GM03348 (cell line): ENCODE measurements around the gene POU5F1.
A peak's percentile ranks its signal among the peaks of the same experiment; 100 is the strongest.
"Not testable (repeated sequence)": the region's sequence is repeated elsewhere in the genome, so short reads cannot be mapped to it uniquely, and the experiment has no call there.

Experiments
- DNase-seq: peaks from one replicate; pipeline ENCODE4 v3.0.0; 2012; ENCODE audit warnings: low spot score

Gene POU5F1

DNA sequence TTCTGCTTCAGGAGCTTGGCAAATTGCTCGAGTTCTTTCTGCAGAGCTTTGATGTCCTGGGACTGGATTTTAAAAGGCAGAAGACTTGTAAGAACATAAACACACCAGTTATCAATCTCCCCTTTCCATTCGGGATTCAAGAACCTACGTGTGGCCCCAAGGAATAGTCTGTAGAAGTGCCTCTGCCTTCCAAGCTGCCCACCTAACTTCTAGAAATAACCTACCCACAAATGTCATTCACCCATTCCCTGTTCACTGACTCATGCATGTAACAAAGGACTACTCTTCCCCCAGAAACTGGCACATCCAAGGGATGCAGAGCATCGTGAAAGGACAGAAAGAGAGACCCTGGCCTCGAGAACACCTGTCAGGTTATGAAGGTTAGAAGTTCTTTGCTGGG is 4.5 kb downstream of the POU5F1 start:
- DNase-seq = no peak

DNA sequence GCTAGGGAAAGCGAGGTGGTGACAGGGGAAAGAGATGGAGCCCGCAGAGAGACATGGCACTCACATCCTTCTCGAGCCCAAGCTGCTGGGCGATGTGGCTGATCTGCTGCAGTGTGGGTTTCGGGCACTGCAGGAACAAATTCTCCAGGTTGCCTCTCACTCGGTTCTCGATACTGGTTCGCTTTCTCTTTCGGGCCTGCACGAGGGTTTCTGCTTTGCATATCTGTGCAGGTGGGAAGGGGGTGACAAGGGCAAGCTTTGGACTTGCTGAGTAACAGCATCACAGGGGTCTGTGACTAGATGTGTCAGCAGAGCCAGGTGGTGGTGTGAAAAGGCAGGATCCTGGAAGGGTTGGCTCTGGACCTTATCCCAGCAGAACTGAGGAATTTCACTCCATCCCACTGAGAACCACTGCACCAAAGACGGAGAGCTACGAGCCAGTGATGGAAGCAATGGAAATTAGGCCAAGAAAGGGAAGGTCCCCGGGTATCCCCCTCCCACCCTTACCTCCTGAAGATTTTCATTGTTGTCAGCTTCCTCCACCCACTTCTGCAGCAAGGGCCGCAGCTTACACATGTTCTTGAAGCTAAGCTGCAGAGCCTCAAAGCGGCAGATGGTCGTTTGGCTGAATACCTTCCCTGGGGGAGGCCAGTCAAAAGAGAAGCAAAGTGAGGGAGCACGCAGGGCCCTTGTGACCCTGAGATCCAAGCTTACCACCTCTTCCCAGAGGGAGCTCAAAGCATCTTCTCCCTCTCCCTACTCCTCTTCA is 5.2 kb downstream of the POU5F1 start:
- not testable (repeated sequence) for DNase-seq

DNA sequence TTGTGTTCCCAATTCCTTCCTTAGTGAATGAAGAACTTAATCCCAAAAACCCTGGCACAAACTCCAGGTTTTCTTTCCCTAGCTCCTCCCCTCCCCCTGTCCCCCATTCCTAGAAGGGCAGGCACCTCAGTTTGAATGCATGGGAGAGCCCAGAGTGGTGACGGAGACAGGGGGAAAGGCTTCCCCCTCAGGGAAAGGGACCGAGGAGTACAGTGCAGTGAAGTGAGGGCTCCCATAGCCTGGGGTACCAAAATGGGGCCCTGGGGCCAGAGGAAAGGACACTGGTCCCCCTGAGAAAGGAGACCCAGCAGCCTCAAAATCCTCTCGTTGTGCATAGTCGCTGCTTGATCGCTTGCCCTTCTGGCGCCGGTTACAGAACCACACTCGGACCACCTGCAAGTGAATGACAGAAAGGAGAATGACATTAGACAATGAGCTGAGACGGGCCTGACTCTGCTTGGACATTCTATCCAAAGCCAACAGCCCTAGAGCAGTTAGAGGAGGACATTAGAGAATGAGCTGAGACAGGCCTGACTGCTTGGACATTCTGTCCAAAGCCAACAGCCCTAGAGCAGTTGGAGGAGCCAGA is 5.9 kb downstream of the POU5F1 start:
- not testable (repeated sequence) for DNase-seq

DNA sequence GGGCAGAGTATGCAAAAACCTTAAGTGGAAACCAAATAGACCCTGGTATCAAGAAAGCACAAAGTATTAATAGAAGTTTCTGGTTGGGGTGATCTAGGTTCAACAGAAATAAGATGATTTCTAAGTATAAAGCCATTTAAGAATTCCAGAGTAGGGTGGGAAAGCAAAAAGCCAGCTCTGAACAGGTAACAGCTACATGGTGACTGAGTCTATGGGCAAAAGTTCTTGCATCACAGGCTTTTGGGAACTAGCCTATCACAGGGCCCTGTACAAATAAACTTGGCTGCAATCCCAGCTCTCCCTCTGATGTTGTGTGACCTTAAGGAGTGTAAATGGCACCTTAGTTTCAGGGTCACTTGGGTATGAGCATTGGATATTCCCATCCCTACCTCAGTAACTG is 6.6 kb downstream of the POU5F1 start:
- DNase-seq = no peak

DNA sequence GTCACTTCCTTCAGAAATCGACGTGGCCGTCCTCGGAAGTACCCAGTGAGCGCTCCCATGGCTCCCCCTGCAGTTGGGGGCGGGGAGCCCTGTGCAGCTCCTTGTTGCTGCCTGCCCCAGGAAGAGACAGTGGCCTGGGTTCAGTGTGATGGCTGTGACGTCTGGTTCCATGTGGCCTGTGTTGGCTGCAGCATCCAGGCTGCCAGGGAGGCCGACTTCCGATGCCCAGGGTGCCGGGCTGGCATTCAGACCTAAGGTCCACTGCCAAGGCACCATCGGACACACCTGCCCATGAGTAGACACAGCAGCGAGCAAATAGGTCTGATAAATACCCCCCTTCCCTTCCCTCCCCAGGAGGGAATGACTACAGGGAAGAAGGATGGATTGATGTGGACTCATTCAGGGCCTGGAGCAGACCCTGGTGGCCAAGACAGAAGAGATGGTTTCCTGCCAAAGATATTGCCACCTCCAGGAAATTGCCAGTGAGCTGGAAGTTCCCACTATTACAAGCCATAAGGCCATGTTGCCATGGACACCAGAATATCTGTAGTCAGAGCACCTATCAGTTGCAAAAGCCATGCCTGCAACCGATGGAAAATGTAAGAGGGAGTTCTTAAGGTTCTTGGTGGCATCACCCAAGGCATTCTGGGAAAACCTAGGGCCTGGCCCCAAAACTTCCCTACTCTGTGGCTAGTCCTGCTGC is 7.9 kb downstream of the POU5F1 start:
- DNase-seq = no peak

DNA sequence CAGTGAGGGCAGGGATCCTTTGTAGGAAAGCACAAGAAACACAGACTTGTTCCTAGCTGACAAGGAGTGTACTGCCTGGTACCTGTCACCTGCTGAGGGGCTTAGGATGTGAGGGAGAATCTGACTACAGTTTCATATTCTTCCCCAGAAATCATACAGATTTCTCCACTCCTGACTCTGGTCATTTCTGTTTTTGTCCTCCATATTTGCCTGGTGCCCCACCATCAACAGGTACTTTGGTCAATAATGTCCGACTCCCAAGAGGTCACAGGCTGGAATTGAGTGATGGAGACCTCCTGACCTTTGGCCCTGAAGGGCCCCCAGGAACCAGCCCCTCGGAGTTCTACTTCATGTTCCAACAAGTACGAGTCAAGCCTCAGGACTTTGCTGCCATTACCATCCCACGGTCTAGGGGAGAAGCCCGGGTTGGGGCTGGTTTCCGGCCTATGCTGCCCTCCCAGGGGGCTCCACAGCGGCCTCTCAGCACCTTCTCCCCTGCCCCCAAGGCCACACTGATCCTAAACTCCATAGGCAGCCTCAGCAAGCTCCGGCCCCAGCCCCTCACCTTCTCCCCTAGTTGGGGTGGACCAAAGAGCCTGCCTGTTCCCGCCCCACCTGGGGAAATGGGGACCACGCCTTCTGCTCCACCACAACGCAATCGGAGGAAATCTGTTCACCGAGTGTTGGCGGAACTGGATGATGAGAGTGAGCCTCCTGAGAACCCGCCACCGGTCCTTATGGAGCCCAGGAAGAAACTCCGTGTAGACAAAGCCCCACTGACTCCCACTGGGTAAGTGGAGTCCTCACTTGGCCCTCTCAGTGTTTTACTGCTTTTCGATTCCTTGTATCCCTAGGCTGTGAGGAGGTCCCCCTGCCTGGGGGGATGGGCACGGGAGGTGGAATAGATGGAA is 9.0 kb downstream of the POU5F1 start:
- DNase-seq = no peak

DNA sequence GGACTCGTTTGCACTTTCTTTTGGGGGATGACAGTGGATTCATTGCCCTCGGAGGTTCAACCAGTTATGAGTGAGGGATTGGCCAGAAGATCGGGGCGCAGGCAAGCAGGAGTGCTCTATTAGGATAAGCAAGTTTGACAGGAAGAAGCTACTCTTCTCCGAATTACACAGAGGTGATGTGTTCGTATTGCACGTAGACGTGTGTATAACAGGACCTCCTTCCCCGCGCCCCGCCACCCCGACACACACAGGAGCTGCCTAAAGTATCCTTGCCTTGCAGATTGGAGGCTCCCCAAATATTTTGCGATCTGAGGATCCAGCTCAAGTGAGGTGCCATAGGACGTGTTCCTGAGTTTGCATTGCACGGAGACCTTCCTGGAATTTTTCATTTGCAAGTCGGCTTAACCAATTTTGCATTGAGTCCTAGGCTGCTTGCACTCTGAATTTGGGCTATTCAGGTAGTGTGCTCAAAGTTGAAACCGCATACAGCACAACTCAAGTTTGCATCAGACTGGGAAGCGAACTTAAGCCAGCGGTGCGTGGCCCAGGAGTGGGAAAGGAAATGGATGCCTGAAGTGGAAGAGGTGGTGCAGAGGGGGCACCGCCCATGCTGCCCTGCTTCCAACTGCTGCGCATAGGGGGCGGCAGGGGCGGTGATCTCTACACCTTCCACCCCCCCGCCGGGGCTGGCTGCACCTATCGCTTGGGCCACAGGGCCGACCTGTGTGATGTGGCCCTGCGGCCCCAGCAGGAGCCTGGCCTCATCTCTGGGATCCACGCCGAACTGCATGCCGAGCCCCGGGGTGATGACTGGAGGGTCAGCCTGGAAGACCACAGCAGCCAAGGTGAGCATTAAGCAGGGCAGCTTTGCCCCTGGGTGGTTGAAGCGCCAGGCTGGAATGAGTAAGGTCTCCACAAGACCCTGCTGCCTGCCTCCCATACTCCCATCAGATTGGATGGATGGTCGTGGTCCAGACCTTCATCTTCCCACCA is 11.3 kb downstream of the POU5F1 start:
- peak; percentile 41 for DNase-seq

DNA sequence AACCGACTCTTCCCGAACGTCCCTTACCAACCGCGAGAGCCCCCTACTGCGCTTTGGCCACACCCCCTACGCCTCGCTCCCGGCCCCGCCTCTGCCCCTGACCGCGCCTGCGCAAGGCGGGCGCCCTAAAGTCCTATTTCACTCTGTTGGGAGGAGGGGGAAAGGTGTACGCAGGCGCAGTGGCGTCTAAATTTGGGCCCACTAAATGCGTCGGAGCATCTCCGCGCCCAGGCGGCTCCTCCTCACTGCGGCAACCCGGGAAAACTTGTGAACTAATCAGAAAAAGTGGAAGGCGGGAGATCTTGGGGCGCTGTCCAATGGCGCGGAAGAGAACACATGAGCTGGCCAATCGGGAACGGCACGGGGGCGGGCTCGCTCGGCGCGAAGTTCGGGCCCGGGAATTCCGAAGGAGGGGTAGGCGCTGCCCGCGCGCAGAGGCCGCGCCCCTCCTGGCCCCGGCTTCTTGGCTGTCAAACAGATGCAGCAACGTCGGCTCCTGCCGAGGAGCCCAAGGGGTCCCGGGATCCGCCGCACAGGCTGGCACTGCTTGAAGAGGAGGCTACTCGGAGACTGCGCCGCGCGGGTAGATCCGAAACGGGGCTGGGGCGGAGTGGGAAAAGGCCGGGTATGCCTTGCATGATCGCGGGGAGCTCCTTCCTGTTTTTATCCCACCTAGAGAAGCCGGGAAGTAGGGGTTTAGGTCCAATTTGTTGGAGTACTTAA is 12.2 kb downstream of the POU5F1 start, which contains the start of gene TCF19:
Gene TCF19, plus strand, starts transcription at position 450 of the 723 bp plus-strand sequence. CDS start 881 bp downstream, outside the sequence.
- peak; percentile 100 for DNase-seq

DNA sequence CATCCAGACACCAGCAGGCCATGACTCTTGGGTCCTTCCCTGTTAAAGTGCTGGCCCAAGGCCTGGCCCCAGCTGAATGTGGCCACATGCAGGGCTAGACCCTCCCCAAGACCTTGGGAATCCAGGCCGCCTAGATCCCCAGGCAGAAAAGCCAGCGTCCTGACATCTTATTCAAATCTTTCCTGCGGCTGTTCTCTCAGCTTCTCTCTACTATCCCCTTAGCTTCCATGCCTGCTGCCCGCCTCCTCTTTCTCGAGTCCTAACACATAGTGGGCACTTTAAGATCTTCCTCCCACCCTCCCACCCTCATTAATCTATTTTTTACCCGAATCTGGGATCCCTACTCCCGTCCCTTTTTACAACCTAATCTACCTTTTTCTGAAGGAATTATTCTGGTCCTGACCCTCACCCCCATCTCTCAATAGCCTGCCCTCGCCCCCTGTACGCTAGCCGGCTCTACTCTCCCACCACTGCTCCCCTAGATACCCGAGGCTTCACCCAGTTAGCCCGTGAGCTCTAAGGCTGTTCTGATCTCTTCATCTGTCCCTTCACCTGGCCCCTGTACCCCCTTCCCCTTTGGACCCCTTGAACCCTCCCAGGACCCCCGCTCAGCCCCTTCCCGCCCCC is 12.9 kb downstream of the POU5F1 start, which contains the start of gene CCHCR1:
Gene CCHCR1, minus strand, starts transcription at position 290 of the 627 bp plus-strand sequence. Its CDS starts 202 bp downstream, at position 88.
- no peak for DNase-seq

DNA sequence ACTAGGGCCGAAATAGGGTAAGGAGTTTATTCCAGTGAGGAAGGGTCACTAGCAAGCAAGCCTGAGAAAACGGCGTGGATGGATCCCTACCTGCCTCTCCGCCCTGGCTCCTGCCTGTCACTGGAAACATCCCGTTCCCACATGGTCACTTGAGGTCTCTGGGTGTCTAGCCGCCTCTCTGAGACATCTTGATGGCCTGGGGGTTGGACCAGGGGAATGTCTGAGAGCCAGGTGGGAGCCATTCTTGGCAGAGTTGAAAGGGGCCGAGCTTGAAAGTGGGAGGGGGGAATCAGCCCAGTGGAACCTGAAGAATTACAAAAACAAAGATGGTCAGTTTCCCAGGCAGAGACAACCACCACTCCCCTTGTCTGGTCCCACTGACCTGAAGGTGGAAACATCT is 13.8 kb downstream of the POU5F1 start:
- DNase-seq = no peak

DNA sequence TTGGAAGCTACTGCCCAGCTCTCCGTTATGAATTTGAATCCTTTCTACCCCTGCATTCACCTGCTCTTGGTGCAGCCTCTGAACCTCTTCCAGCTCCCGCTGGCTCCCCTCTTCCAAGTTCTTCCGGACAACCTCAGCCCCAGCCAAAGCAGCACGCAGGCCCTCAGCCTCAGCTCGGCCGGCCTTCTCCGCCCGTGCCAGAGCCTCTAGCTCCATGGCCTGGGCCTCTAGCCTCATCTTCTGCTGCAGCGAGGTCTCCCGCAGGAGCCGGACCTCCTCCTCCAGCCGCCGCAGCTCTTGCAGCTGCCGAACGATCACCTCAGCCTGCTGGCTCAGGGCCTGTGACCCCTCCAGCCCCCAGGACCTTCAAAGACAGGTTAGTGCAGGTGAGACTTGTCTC is 16.0 kb downstream of the POU5F1 start:
- no peak for DNase-seq

DNA sequence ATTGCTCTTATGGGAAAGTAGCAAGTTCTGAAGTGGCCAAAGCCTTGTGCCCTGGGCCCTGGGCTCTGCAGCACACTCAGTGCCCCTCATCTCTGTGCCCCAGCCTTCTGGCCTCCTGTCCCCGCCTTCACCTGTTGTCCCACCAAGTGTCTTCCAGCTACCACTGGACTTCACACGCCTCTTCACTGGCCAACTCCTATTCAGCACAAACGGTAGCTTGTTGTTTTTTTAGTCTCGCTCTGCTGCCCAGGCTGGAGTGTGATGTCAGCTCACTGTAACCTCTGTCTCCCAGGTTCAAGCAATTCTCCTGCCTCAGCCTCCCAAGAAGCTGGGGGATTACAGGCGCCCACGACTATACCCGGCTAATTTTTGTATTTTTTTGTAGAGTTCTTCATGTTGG is 17.7 kb downstream of the POU5F1 start:
- DNase-seq = no peak

DNA sequence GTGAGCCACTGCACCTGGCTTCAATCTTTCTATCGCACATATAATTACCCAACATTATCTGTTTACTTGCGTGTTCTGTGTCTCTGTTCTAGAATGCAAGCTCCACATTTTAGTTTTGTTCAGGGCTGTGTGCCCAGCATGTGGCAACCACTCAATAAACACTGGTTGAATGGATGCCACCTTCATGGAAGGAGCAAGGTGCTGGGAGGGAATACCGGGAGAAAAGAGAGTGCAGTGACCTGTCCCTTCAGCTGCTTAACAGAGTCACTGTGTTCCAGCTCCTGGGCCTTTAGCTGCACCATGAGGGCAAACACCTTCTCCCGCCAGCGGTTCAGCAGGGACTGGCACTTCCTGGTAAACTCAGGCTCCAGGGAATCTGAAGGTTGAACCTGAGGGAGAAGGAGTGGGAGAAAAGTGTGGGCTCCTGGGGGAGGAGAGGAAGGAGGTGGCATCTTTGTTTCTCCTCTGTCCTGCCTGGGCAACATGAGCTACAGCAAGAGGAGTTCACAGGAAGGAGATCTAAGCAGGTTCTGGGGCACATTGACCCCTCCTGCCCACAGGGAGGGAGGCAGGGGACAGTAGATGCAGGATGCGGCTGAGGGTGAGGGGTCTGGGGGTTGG is 20.5 kb downstream of the POU5F1 start:
- DNase-seq = no peak

DNA sequence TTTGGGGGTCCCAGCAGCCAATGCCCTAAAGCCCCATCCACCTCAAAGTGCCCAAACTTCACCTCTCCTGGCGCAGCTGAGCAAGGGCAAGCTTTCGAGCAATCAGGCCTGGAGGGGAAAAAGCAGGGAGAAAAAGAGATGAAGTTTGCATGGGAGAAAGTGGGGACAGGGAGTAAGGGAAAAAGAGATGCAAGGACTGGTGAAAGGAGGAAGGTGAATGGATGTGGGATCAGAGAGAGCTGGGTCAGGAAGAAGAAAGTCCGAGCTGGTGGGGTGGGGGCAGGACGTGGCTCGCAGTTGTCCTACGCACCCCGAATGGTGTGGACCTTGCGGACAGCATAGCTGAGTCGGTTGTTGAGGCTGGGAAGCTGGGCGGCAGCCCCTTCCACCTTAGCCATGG is 25.1 kb downstream of the POU5F1 start:
- DNase-seq = no peak

DNA sequence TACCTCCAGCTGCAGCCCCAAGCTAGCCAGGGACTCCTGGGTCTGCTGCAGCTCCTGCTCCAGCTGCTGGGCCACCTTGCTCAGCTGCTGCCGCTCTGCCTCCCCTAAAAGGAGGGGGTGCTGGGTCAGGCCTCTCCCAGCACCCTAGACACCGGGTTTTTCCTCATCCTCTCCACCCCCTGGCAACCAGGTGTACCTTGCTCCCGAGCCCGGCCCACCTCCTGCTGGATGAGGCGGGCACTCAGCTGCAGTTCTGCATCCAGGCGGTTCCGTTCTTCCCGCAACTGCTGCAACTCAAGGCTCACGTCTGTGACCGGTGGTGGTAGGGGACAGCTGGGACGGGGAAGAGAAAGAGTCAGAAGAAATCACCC is 25.5 kb downstream of the POU5F1 start:
- no peak for DNase-seq

DNA sequence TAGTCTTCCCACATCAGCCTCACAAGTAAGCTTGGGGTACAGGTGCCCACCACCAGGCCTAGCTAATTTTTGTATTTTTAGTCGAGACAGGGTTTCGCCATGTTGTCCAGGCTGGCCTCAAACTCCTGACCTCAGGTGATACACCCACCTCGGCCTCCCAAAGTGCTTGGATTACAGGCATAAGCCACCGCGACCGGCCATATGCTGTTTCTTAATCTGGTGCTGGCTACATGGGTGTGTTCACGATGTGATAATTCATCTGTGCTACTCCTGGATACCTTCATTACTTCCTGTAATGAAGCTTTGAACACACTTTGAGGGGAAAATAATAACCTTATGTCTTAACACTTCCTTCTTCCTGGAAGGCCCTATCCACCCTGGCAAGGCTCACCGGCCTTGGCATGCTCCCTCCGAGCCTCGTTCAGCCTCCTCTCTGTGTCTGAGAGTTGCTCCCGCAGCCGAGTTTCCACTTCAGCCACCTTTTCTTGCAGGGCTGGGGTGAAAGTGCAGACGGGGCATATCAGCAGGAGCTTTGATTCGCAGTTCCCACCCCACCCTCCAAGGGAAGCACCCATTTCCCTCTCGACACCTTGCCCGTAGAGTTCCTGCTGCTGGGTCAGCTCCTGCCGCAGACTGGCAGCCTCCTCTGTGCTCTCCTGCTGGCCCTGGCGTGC is 26.0 kb downstream of the POU5F1 start:
- DNase-seq = no peak

DNA sequence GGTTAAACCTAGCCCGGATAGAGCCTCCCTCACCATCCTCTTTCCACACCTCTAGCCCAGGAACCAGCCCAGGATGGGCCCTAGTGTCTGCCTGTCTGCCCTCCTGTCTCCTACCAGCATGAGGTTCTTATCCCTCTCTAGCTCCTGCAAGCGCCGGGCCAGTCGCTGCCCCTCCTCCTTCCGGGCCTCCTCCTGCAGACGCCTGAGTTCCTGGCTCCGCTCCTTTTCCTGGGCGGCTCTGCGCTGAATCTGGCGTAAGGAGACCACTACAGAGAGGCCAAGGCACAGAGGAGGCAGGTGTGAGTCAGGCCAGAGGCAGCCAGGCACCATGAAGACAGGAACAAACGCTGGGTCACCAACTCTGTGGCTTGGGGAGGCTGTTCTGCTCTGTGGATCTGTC is 27.3 kb downstream of the POU5F1 start:
- DNase-seq = peak; percentile 26

DNA sequence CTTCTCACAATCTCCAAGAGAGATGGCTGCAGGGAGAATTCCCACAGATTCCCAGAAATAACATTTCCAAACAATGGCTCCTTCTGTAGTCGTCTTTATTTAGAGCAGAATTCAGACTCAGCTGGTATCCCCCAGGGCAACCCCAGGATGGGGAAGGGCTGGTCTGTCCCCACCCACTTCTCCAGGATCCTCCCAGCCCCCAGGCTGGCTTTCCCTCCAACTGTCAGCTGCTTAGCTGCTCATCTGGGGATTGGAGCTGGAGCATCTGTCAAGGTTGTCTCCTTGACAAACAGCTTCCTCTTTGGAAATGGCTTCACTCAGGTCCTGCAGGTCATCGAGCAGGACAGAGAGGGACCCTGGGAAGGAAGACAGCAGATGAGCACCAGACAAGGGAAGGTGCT is 28.1 kb downstream of the POU5F1 start:
- DNase-seq = no peak

DNA sequence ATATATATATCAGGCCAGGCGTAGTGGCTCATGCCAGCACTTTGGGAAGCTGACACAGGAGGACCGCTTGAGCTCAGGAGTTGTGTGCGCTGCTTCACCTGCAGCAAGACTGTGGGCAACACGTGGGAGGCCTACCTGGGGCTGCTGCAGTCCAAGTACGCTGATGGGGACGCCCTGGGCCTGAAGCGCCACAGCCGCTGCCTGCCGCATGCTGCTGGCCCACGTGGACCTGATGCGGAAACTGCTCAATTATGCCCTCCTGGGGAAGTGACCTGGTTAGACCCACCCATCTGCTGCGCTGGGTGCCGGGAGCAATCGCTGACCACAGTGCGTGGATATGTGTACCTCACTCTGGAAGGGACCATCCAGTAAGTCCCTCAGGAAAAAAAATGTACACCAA is 29.8 kb downstream of the POU5F1 start:
- DNase-seq = no peak
